ENCODE results near the gene OR10H2.
"Not testable (repeated sequence)": the region's sequence is repeated elsewhere in the genome, so short reads cannot be mapped to it uniquely, and the experiment has no call there.

OR10H2 gene

DNA sequence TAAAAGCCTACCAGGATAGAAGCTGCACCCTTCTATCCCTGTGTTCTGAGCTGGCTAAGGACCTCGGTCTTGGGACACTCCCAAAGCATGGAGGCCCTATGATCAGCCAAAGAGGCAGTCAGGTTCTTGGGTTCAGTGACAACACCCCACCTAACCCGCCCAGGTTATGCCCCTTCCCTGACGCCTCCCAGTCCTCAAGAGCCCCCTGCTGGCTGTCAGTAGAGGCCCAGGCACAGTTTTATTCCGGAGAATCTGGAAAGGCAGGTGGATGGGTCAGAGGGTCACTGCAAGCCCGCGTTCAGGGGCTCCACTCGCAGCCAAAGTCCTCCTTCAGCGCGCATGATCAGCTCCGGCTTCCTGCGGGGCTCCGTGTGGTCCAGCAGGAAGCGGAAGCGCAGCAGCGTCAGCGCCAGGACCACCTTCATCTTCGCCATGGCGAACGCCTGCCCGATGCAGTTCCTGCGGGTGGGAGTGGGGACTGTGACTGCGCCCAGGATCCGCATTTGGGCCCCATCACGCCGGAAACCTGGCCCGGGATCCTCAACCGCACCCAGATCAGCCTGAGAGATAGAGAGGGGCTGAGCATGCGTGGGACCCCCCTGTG is 32.2 kb downstream of the OR10H2 start:
- in situ Hi-C loops (cut with MboI; ENCODE audit: low sequenced_read_pairs), result no loop called here

DNA sequence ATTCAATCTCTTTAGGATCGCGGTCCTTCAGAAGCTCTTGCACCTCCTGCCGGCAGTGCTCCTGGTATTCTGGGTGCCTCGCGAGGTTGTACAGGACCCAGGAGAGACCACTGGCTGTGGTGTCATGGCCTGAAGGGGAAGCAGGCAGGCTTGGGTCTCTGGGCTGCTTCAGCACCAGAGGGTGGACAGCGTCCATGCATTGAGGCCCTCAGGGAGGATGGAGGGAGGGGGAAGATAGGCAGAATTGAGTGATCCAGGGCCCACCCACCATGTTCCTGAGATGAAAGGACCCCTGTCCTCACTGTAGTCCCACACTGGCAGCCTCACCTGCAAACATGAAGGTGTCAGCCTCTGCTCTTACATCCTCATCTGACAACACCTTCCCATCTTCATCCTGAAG is 41.8 kb downstream of the OR10H2 start:
- in situ Hi-C loops (cut with MboI; ENCODE audit: low sequenced_read_pairs), result no loop called here

DNA sequence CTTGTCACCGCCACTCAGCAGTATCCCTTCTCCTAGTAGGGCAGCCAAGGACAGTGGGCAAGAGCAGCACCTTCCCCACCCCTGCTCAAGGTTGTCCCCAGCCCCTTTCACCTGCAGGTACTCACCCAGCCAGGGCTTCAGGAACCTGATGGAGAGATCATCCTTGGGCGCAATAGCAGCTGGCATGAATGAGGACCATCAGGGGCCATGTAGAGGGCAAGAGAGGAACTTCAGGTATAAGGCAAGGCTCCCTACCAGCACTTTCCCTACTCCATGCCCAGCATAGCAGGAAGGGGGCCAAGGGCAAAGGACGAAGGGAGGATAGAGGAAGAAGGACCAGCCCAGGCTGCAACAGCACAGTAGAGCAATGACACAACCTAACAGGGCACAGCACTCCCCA is 46.3 kb downstream of the OR10H2 start:
- in situ Hi-C loops (cut with MboI; ENCODE audit: low sequenced_read_pairs), result not testable (repeated sequence)

DNA sequence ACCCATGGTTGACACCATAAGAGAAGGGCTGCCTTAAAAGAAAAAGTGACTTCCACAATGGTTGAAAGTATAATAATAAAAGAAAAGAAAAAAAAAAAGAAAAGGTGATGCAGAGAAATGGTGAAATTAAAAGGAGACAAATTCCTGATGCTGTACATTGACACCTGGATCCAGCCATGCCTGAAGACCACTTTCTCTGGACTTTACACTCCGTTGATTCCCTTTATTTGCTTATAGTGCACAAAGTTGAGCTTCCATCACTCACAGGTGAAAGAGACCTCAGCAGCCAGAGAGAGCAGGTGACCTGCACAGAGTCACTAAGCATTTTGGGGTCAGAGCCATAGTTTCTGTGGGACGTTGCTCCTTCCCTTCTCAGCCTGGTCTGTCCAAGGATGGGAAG is 47.4 kb downstream of the OR10H2 start:
- in situ Hi-C loops (cut with MboI; ENCODE audit: low sequenced_read_pairs), result no loop called here

DNA sequence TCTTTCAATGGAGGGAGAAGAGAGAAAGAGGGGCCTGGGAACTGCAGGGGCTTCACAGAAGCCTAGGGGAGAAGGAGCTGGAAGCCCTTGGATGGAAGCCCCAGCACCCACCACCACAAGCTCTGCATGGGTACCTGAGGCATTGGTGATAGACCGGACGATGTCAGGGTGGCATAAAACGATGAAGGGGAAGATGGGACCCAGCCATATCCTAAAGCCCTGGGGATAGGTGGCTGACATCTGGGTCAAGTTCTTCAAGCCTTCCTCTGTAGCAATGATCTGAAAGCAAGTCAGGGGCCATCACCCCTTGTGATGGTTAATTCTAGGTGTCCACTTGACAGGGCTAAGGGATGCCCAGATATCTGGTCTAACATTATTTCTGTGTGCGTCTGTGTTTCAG is 48.4 kb downstream of the OR10H2 start:
- in situ Hi-C loops (cut with MboI; ENCODE audit: low sequenced_read_pairs), result no loop called here

DNA sequence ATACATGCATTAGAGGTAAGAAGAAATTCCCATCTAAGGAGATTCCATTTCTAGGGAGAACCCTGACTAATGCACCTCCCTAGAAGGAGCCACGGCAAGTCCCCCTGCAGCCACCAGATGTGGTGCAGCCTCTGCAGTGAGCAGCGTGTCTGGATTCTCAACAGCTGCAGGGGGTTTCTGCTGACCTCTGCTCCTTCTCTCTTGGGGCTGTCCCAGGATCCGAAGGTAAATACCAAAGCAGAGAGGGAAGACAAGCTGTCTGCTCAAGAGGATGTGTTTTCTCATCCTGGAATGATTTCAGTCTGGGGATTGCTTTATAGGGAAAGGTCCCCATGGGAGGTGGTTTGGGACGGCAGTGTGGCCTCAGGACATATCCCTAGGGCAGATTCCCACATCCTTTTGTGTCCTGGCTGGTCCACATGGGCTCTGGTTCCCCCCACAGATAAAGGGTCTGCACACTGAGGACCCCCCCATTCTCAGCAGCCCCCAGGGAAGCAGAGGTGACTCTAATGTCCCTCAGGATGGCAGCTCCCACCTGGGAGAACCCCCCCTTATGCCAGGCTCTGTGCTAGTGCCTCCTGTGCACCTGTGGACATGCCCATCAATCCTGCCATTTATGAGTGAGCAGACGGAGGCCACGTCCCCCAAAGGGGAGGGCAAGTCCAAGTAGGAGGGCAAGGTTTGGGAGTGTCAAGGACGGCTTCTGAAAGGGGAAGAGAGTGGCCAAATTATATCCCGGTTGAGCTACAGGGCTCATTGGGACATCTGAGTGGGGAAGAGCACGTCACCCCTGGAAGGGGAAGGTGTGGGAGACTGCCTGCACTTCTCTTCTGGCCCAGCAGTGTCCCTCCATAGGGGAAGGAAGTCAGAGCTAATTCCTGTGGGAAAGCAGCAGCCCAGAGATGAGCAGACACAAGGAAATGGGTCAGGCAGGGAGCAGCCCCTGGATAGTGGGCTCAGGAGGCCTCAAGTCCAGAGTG is 49.5 kb downstream of the OR10H2 start:
- in situ Hi-C loops (cut with MboI; ENCODE audit: low sequenced_read_pairs), result no loop called here
